HS-5 (cell line): ENCODE measurements around the gene HARS2.
A peak's percentile ranks its signal among the peaks of the same experiment; 100 is the strongest.
"Not testable (repeated sequence)": the region's sequence is repeated elsewhere in the genome, so short reads cannot be mapped to it uniquely, and the experiment has no call there.

Experiments
- DNase-seq: peaks from one replicate; pipeline ENCODE4 v3.0.0-alpha.2; 2012; ENCODE audit warnings: low read depth

HARS2 gene

DNA sequence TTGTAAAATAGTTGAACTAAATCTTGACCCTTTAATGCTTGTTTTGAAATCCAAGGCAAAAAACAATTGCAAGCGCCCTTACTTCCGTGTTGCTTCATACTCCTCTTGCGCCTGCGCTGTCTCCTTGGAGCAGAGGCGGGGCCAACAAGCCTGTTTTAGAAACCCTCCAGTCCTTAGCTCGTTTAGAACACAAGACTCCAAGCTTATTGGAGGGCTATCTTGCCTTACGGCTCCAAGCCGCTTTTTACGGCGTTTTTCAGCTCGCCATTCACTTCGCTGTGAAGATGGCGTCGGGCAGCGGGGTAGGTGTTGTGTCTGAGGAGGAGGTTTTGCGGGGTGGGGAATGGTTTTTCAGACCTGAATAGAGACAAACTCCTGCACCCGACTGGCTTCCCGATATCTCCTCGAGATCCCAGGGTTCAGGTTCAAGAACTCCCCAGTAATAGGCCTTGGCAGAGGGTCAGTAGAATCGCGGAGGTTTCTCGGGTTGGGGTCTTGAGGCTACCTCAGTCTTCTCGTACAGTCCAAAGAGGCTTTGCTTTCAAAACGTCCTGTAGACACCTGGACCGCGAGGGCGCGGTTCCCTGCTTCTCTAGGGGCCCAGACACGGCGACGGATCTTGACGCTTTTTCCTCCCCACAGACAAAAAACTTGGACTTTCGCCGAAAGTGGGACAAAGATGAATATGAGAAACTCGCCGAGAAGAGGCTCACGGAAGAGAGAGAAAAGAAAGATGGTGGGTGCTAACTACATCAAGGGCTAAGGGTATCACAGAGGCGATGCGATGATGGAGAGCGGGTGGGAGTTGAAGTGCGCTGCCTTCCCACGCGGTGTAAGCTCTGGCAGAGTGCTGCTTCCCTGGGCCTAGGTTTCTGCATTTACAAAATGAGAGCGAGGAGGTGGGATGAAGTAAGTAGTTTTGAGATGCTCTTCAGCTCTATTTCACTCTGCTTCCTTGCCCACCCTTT, 9.2 kb downstream of the HARS2 start, which contains the start of gene ZMAT2:
Gene ZMAT2, plus strand, starts transcription at position 271 of the 968 bp plus-strand sequence. Its CDS starts 14 bp downstream, at position 285.
- peak; percentile 91 for DNase-seq

DNA sequence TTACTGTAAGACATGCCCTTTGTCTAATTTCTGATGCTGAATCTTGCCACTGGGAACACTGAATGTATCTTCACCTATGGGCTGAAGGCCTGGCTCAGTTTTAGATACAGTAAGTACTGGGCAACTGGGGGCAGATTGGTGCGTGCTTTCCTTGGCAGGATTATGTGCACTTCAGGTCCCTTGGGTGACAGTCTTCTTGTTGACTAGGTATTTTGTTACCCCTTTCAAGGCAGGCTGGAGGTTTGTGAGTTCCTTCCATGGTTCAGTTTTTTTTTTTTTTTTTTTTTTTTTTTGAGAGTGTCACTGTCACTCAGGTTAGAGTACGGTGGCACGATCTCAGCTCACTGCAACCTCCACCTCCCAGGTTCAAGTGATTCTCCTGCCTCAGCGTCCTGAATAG, 16.6 kb downstream of the HARS2 start:
- DNase-seq: no peak

DNA sequence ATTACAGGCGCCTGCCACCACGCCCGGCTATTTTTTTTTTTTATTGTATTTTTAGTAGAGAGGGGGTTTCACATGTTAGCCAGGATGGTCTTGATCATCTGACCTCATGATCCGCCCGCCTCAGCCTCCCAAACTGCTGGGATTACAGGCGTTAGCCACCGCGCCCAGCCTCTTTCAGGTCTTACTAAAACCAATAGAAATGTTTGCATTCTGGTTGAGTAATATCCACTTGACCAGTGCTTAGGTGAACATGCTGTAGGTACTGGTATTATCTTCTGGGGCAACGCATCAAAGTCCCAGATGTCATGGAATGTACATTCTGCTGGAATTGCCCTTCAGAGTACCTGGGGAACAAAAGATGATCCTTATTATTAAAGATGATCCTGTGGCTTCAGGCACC, 17.5 kb downstream of the HARS2 start:
- DNase-seq: not testable (repeated sequence)

DNA sequence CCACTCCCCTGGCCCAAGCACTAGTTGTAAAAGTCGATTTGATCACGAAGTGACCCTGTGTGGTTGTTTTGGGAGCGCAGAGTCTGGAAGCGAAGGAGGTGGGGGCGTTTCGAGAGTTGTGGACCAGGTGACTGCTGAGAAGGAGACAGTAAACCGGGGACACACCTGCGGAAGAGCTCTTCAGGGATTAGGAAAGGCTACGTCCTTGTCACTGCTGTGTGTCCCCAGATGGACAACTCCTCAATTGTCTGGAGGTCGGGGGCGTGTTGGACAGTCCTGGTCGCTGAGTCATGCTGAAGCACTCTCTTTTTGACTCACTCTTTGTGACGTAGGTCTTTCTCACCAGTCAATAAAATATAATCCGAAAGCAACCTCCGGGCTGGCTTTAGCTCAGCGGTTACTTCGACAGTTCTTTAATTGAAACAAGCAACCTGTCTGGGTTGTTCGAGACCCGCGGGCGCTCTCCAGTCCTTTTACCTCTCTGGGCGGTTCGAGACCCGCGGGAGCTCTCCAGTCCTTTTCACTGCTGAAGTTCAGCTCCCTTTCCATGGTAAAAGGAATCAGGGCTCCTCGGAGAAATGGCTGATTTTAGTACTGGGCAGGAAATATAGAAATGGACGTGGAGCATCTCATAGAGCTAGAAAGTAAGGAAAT, 19.8 kb downstream of the HARS2 start:
- DNase-seq: peak; percentile 99

DNA sequence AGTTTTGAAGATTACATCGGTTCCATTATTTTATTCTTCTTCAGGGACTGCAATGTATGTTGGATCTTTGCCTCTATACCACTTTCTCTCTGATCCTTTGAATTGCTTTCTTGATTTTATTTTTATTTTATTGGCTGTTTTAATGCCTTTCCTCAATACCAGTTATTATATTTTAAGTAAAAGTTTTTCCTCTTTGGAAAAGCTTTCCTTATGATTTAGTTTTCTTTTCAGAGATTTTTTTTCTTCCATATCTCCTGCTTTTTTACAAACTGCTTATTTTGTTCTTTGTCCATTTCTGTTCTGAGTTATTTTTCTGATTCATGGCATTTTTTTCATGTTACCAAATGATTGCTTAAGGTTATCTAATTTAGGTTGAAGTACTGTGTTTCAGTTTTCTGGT, 20.5 kb downstream of the HARS2 start:
- no peak for DNase-seq

DNA sequence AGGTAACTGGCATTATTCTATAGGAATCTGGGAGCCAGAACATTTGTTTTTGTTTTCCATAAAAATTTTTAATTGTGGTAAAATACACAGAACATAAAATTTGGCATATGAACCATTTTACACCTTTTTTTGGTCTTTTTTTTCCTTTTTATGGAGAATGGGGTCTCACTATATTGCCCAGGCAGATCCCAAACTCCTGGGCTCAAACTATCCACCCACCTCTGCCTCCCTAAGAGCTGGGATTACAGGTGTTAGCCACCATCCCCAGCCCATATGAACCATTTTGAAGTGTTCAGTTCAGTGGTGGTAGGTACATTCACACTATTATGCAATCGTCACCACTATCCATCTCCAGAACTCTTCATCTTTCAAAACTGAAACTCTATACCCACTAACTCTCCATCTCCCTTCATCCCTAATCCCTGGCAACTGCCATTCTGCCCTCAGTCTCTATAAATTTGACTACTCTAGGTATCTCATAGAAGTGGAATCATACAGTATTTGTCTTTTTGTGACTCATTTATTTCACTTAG, 22.4 kb downstream of the HARS2 start:
- DNase-seq: no peak

DNA sequence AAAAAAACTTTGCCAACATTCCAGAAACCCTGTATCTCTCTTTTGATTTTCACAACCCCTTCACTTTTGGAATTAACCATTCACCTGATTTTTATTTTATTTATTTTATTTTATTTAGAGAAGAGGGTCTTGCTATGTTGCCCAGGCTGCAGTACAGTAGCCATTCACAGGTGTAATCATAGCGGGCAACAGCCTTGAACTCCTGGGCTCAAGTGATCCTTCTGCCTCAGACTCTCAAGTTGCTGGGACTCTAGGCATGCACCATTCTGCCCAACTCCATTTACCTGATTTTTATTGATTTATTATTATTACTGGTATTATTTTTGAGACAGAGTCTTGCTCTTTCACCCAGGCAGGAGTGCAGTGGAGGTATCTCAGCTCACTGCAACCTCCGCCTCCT, 25.0 kb downstream of the HARS2 start:
- not testable (repeated sequence) for DNase-seq

DNA sequence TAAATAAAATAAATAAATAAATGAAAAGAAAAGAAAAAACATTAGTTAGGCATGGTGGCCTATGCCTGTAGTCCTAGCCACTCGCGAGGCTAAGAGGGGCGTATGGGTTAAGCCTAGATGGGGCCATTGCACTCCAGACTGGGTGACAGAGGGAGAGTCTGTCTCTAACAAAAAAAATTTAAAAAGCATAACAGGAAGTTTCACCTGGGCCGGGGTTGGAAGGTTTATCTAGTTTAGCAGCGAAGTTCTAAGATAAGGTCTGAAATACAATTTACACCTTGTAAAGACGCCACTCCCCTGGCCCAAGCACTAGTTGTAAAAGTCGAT, 27.0 kb downstream of the HARS2 start:
- DNase-seq: no peak

DNA sequence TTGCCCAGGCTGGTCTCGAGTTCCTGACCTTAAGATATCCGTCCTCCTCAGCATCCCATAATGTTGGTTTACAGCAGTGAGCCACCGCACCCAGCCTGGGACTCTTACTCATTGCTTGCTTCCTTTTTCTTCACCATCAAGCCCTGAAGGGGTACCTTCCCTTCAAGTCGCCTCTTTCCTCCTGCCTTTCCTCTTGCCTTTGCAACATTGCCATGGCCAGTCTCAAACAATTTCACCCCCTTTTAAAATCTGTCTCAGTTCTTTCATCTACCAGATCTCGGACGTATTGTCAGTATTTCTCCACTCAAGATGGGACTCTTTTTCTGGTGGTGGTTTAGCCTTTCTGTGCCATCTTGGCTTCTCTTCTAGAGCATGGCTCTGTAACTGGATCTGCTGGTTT, 29.5 kb downstream of the HARS2 start:
- DNase-seq: not testable (repeated sequence)

DNA sequence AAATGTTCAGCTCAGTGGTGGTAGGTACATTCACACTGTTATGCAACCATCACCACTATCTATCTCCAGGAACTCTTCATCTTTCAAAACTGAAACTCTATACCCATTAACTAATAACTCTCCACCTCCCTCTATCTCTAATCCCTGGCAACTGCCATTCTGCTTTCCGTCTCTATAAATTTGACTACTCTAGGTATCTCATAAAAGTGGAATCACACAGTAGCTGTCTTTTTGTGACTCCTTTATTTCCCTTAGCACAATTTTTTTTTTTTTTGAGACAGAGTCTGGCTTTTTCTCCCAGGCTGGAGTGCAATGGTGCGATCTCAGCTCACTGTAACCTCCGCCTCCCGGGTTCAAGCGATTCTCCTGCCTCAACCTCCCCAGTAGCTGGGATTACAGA, 30.1 kb downstream of the HARS2 start:
- not testable (repeated sequence) for DNase-seq

DNA sequence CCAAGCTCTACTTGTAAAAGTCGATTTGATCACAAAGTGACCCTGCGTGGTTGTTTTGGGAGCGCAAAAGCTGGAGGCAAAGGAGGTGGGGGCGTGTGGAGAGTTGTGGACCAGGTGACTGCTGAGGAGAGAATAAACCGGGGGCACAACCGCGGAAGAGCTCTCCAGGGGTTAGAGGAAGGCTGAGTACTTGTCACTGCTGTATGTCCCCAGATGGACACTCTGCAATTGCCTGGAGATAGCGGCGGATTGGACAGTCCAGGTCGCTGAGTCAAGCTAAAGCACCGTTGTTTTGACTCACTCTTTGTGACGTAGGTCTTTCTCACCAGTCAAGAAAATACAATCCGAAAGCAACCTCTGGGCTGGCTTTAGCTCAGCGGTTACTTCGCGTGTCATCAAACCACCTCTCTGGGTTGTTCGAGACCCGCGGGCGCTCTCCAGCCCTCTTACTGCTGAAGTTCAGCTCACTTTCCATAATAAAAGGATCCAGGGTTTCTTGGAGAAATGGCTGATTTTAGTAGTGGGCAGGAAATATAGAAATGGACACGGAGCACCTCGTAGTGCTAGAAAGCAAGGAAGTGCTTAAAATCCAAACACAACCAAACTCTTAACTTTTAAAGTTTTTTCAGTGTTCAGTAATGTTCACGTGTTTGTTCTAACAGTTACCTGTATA, 34.7 kb downstream of the HARS2 start:
- DNase-seq: peak; percentile 96

DNA sequence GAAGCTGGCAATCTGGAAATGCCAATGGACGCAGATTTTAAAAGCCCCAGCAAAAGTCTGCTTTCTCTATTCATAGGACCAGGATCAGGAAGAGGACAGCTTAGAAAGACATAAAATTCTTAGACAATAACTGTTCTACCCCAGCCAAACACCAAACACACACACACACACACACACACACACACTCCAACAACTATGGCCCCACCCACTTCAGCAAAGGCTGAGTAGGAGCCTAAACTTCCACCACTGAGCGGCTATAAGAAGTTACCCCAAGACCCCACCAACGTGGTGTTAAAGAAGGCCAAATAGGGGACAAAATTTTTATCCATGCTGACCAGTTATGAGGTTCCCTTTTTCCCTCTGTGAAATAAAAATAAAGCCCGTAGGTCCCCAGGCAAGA, 41.8 kb downstream of the HARS2 start:
- no peak for DNase-seq

DNA sequence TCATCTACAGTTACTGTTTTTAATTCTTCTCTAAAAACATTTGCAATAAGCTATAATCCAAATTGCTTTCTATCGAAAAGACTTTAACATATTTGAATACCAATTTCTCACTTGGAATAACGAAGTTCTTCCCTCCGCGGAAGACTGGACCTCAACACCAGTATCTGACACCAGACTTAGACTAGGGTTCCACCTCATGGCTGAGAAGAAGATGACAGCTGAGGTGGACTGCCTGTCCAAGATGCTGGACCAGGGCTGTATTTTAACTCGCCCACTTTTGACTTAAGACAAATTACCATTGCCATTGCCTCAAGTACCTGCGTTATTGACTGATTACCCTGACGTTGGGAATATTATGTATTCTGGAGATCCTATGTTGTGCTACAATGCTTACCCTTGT, 43.1 kb downstream of the HARS2 start:
- no peak for DNase-seq

DNA sequence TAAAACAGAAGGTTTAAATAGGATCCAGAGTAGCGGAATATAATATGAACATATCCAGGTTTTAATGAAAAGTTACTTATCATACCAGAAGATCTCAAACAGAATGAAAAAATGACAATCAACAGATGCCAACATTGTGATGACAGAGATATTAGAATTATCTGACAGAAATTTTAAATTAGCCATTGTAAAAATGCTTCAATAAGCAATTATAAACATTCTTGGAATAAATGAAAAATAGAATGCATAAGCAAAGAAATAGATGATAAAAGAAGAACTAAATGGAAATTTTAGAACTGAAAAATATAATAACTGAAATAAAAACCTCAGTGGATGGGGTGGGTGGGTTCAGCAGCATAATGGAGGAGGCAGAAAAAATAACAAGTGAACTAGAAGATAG, 46.2 kb downstream of the HARS2 start:
- no peak for DNase-seq

DNA sequence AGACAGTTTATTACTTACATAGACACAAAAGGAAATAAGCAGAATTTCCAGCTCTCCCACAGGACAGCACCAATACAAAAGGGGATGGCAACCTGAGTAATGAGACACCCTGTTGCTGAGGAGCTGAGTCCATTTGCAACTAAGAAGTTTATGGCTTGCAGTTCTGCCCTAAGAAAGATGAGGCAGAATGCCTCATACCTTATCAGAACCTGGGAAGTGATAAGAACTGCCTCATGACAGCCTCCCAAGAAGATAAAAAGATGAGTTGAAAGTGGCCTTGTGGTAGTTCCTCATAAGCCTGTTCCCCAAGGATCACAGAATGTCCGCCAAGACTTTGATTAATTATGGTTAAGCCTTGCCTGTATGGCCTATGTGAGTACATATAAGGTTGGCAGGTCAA, 50.7 kb downstream of the HARS2 start:
- no peak for DNase-seq
